Retinal pigment epithelial cell (primary cell): ENCODE results near the gene RIGI.
A peak's percentile ranks its signal among the peaks of the same experiment; 100 is the strongest.
"Not testable (repeated sequence)": the region's sequence is repeated elsewhere in the genome, so short reads cannot be mapped to it uniquely, and the experiment has no call there.

ENCODE experiments used
- DNase-seq: peaks from one replicate; pipeline ENCODE4 v3.0.0-alpha.2; 2010; ENCODE audit warnings: low read depth
- H3K4me3 ChIP-seq: 2 replicates; pipeline ENCODE4 v1.5.1; 2011; ENCODE audit warnings: mild to moderate bottlenecking, low read length, control low read depth, moderate library complexity
- TF ChIP-seq, protein P1 (sequence below): conservative IDR thresholded peaks from 2 replicates; pipeline ENCODE4 v1.5.1; 2011; ENCODE audit warnings: low read depth, low read length, control low read depth, inconsistent platforms

Gene RIGI

DNA sequence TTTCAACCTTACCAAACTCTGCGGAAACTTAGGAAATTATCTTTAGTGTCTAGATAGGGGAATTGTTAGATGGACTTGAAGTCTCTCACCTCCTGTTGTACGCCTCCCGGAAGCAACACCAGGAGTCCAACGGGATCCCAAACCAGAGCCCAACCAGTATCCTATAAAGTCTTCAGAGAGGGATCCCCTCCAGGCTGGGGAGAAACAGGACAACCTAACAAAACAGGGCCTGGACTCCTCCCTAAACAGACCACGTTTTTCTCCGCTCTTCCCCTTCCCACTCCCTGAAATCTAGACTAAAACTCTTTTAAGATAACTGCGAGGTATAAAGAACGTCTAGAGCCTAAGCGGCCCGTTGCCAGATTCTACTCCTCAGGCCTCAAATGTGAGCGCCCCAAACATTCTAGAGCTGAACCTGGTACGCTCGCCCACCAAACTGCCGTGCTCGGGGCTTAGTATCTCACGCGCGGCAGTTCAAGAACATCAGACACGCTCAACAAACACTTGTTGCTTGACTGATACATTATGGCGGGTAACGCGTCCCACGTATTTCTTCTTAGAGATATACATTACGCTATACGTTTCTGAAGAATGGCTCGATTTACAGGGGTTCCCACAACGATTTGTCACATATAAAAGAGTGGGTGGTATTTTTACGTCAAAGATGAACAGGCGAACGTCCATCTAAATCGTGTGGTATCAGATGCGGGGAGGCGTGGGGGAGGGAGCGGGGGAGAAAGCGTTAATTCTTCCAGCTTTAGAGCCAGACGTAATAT lies 25.5 kb upstream of the RIGI start:
- TF ChIP-seq, protein P1, sequence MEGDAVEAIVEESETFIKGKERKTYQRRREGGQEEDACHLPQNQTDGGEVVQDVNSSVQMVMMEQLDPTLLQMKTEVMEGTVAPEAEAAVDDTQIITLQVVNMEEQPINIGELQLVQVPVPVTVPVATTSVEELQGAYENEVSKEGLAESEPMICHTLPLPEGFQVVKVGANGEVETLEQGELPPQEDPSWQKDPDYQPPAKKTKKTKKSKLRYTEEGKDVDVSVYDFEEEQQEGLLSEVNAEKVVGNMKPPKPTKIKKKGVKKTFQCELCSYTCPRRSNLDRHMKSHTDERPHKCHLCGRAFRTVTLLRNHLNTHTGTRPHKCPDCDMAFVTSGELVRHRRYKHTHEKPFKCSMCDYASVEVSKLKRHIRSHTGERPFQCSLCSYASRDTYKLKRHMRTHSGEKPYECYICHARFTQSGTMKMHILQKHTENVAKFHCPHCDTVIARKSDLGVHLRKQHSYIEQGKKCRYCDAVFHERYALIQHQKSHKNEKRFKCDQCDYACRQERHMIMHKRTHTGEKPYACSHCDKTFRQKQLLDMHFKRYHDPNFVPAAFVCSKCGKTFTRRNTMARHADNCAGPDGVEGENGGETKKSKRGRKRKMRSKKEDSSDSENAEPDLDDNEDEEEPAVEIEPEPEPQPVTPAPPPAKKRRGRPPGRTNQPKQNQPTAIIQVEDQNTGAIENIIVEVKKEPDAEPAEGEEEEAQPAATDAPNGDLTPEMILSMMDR: no peak
- peak overlapping the region; percentile 89 for H3K4me3 ChIP-seq
- DNase-seq: no peak

DNA sequence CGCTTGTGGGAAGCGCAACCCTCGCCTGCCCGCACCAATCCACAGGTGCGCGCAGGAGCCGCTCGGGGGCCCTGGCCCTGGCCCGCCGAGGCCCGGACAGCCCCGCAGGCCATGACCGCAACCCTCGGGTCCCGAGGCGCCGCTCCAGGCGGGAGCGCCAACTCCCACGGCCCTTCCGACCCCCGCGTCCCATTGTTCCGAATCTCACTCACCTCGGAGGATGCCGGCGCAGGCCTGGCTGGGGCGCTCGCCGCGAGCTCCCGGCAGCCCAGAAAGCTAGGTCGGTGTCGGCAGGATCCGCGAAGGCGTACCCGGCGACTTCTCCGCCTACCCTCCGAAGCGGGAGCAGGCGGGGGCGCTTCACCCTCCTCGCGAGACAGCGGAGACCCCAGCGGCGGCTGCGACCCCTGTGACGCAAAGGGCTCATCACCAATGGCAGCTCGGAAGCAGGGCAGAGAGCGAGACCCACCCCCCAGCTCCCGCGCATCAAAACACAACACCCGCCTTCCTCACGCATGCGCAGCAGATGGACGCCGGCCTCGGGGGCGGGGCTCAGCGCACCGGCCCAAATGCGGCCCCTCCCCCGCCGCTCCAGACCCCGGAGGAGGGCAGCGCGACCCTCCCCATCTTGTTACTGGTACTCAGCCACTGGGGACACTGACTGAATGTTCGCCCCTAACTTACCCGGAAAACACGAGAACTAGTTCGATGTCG lies 24.7 kb upstream of the RIGI start:
- peak overlapping the region; percentile 89 for H3K4me3 ChIP-seq
- DNase-seq: peak; percentile 81
- TF ChIP-seq, protein P1: no peak

DNA sequence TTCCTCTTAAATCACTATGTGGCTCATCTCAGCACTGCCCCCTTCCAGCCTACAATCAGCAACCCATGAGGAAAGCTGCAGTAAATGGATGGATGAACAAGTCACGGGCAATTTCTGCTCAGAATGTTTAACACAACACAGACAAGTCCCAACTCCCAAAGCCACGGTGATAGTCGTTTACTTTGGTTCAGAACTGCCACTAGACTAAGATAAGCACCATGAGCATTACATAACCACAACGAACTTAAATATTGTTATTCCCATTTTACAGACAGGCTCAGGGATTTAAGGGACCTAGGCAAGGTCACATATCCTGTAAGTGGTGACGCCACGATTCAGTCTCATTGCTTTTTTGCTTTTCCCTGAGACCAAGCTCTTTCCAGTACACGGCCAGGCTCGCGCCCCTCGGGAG lies 24.2 kb upstream of the RIGI start:
- H3K4me3 ChIP-seq: peak overlapping the region; percentile 89
- DNase-seq: no peak
- TF ChIP-seq, protein P1: peak; percentile 38

DNA sequence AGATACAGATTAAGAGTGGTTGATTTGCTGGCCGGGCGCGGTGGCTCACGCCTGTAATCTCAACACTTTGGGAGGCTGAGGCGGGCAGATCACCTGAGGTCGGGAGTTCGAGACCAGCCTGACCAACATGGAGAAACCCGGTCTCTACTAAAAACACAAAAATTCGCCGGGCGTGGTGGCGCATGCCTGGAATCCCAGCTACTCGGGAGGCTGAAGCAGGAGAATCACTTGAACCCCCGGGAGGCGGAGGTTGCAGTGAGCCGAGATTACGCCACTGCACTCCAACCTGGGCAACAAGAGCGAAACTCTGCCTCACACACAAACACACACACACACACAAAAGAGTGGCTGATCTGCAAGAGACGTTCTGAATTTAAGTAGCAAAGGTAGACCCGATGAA lies 22.2 kb upstream of the RIGI start:
- H3K4me3 ChIP-seq: not testable (repeated sequence)

DNA sequence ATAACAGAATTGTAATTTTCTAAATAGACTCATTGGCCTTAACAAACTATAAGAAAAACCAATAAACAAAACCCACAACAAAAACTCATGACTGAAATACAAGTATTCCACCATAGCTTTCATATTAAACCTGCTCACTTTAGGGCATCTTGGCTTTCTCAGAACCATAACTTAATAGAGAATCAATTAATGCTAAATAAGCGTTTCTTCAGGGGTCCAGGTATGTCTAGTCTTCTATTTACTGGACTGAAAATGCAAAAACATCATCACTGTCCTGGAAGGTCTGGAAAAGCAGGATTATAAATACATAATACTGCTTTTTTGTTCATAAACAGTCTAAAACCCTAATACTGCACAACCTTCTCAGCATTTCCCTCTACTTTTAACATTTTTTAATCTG lies 19.9 kb upstream of the RIGI start:
- TF ChIP-seq, protein P1: no peak
- no peak for DNase-seq
- no peak overlapping the region for H3K4me3 ChIP-seq

More for the DNA sequence above, 22.2 kb upstream of the RIGI start:
- not testable (repeated sequence) for DNase-seq

DNA sequence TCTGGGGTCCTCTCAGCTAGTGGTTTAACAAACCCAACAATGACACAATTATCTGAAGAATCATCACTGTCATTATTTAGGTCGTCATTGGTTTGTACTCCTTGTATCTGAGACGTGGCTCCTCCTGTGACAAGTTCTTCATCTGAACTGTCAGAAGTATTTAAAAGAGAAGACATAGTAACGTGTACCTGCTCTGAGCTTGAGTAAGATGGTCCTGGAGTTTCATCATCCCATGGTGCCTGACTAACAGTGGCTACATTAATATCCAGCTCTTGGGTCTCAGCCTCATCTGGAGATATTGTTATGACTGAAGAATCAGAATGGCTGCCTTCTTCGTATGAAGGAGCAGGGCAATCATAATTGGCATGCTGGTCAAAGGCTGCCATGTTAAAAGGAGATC lies 17.1 kb upstream of the RIGI start:
- H3K4me3 ChIP-seq: no peak overlapping the region
- no peak for DNase-seq
- TF ChIP-seq, protein P1: no peak

DNA sequence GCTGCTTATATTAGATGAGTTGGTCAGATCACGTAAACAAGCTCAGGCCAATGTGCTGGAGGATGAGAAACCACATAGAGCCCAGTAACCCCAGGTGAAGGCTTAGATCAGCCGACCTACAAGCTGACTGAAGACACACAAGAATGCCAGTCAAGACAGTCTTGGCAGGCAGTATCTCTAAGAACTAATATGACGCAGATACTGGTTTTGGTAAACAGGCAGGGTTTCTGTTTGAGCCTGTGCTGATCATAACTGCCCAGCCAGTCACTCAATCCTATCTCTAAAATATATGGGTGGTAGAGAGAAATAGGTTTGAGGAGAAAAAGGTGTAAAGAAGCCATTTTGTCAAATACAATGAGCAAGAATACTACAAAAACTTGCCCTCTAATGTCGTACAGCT lies 7.8 kb upstream of the RIGI start:
- no peak for DNase-seq

More for the DNA sequence above, 7.8 kb upstream of the RIGI start:
- TF ChIP-seq, protein P1: no peak
- no peak overlapping the region for H3K4me3 ChIP-seq
